GM18907 (cell line): ENCODE measurements around the gene PLEKHM1.
"Not testable (repeated sequence)": the region's sequence is repeated elsewhere in the genome, so short reads cannot be mapped to it uniquely, and the experiment has no call there.

Source experiments
- ATAC-seq: cut with Tn5 transposase; IDR thresholded peaks from one replicate; pipeline ENCODE4 v1.9.1; 2021; ENCODE audit warnings: mild to moderate bottlenecking, moderate library complexity; ENCODE audit not compliant: unreplicated experiment

The PLEKHM1 gene

GRCh38 chr17:45461524-45462327, 28.8 kb downstream of the PLEKHM1 start:
- ATAC-seq = peak; percentile 86

DNA sequence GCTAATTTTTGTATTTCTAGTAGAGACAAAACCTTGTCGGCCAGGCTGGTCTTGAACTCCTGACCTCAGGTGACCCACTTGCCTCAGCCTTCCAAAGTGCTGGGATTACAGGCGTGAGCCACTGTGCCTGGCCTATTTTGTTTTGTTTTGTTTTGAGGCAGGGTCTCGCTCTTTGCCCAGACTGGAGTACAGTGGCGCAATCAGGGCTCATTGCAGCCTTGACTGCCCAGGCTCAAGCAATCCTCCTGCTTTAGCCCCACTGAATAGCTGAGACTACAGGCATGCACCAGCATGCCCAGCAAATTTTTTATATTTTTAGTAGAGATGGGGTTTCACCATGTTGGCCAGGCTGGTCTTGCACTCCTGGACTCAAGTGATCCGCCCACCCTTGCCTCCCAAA, 30.1 kb downstream of the PLEKHM1 start:
- ATAC-seq = not testable (repeated sequence)

GRCh38 chr17:45454341-45454740, 36.2 kb downstream of the PLEKHM1 start:
- ATAC-seq = not testable (repeated sequence)

- not testable (repeated sequence) for ATAC-seq
Observed at GRCh38 chr17:45453731-45454130, 36.8 kb downstream of the PLEKHM1 start.

- ATAC-seq = not testable (repeated sequence)
Observed at GRCh38 chr17:45453225-45453534, 37.3 kb downstream of the PLEKHM1 start.

DNA sequence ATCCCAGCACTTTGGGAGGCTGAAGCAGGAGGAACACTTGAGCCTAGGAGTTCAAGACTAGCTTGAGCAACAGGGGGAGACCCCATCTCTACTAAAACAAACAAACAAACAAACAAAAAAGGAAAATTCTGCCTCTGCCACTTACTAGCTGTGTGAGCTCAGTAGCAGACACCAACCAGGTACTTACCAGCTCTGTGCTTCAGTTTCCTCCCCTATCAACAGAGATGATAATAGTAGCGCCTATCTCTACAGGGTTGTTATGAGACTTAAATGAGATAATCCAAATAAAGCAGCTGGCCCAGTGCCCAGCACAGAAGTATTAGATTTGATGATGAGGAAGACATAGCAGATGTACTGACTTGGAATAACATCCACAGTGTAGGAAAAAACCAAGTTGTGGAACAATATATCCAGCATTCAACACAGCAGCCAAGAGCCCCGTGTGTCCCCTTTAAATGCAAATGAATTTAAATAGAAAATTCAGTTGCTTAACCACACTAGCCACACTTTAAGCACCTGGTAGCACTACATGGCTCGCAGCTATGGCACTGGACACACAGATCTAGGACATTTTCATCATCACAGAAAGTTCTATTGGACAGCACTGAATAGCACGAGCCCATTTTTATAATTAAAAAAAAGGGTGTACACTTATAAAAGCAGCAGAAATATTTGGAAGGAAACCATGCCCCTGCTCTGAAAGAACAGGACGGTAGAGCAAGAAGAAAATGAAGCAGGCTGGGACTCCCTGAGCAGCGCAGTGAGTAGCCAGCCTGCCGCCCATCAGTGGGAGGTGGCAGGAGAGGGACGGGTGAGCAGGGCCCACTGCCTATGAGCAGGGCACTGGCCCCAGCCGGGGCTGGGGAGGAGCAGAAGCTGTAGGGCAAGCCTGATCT, 37.9 kb downstream of the PLEKHM1 start:
- ATAC-seq = not testable (repeated sequence)

GRCh38 chr17:45451660-45452059, 38.9 kb downstream of the PLEKHM1 start:
- ATAC-seq = not testable (repeated sequence)

DNA sequence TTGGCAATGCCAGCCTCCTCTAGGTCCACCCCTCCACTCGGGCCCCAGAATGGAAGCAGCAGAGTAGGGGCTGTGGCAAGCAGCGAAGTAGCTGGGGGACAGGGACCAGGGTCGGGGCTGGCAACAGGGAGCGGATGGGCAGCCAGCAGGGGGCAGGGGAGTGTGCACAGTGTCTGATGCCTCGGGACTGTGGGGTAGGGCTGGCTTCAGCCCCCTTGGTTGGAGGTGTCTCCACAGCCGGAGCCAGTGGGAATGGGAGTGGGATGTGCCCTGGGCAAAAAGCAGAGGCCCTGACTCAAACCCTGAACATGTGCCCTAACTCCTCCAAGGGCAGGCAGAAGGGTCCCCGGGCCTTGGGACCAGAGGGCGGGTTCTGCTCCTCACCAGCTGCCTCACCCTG, 39.4 kb downstream of the PLEKHM1 start:
- no peak for ATAC-seq

GRCh38 chr17:45449708-45450329, 40.7 kb downstream of the PLEKHM1 start:
- ATAC-seq = not testable (repeated sequence)

DNA sequence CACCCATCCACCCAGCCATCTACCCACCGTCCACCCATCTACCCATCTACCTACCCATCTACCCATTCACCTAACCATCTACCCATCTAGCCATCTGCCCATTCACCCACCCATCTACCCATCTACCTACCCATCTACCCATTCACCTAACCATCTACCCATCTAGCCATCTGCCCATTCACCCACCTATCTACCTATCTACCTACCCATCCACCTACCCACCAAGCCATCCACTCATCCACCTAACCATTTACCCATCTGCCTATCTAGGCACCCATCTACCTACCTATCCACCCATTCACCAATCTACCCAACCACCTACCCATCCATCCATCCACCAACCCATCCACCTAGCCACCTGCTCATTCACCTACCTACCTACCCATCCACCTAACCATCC, 41.3 kb downstream of the PLEKHM1 start:
- not testable (repeated sequence) for ATAC-seq

DNA sequence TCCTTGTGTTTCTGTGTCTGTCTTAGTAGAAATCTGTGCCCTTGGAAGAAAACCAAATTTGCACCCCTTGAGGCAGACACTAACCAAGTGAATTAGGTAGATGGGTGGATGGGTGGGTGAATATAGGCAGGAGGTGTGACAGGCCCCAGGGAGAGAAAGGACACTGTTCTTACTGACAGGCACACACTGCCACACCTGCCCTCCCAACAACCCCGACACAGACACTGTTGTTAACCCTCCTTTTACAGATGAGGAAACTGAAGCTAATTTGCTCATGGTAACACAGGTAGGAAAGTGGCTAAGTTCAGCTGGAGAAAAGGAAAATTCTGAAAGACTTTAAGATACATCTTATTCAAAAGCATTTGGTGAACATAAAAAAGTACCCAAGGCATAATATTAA, 42.0 kb downstream of the PLEKHM1 start:
- not testable (repeated sequence) for ATAC-seq

DNA sequence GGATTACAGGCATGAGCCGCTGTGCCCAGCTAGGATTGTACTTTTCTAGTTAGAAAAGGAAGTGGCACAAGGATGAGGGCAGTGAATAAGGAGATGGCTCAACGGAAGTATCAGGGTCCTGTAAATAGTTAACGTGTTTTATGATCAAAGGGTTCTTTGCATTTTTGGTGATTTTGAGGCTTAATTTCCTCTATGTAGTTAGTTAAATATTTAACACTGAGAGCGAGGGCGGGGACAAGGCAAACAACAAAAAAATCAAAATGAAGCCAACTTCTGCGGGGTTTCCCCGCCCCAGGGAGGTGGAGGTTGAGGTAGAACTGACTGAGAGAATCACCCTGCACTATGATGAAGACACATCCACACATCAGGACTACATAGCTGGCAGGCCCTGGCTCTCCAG, 42.5 kb downstream of the PLEKHM1 start:
- ATAC-seq = not testable (repeated sequence)

GRCh38 chr17:45447650-45448049, 42.9 kb downstream of the PLEKHM1 start:
- not testable (repeated sequence) for ATAC-seq

GRCh38 chr17:45446872-45447625, 43.5 kb downstream of the PLEKHM1 start:
- not testable (repeated sequence) for ATAC-seq

DNA sequence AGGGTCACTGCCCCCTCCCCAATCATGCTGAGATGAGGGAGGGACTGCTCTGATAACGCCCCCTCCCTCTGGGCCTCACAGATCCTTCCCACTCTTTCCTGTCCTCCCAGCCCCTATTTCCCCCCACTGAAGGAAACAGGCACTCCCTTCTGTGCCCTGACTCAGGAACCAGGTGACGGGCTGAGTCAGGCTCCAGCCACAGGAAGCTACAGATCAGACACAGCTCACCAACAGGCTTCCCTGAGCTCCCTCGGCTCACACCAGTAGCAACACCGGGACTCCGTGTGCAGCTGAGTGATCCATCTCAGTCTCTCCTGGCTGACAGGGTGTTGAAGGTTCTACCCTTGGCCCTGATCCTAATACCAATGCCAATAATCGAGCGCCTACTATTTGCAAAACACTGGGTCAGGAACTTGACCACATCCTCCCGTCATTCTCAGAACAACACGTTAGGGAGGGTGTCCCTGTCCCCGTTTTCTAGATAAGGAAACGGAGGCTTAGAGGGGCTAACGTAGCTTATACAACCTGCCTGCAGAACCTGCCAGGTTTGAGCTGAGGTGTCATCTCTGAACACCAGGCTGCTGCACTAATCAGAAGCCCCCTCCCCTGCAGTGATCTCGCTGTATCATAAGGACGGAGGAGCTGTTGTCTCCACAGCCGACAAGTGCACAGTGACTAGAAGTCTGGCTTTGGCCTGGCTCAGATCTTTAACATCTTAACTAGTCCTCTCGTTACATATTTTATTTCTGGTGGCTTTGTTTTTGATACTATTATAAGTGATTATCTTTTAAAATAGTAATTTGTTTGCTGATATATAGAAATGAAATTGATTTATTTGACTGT, 44.4 kb downstream of the PLEKHM1 start:
- not testable (repeated sequence) for ATAC-seq

GRCh38 chr17:45444856-45445820, 45.4 kb downstream of the PLEKHM1 start:
- not testable (repeated sequence) for ATAC-seq

- ATAC-seq = not testable (repeated sequence)
Observed at GRCh38 chr17:45444301-45444700, 46.2 kb downstream of the PLEKHM1 start.
